Measurements from ENCODE around the gene E2F1.
"Not testable (repeated sequence)": the region's sequence is repeated elsewhere in the genome, so short reads cannot be mapped to it uniquely, and the experiment has no call there.

The E2F1 gene

DNA sequence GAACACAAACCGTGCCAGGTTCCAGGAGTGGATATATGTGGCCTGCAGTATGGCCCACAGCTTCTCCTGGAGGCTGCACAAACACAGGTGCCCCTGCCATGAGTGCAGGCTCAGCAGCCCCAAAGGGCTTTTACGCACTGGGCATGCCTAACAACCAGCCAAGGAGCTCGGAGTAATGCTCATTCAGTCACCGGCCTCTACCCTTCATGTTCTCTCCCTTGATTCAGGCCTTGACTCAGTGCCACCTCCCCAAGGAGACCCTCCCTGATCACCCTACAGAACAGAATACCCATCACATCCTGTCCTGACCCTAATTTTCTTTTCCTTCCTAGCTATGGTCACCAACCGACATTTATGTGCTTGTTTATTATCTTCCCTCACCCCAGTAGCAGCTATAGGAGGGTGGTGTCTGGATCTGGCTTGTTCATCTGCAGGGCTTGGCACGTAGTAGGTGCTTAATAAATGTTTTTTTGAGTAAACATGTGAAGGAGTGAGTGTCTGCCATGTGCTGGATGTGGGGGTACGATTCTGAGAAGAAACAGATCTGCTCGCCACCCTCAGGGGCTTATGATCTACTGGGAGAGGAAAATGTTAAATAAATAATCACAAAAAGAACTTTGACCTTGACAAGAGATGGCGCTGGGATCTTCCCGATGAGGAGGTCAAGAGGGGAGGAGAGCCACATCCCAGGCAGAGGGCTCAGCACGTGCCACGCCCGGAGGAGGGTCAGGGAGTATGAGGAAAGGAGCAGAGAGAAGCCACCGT, 24.7 kb upstream of the E2F1 start:
- DNase-seq = no peak

DNA sequence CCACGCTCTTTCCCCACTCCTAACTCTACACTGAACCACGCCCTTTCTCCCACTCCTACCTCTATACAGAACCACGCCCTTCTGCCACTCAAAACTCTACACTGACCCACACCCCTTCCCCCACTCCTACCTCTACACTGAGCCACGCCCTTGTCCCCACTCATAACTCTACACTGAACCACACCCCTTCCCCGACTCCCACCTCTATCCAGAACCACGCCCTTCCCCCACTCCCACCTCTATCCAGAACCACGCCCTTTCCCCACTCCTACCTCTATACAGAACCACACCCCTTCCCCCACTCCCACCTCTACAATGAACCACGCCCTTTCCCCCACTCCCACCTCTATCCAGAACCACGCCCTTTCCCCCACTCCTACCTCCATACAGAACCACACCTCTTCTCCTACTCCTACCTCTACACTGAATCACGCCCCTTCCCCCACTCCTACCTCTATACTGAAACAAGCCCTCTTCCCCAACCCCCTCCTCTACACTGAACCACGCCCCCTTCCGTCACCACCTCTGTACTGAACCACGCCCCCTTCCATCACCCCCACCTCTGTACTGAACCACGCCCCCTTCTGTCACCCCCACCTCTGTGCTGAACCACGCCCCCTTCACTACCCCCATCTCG, 23.8 kb upstream of the E2F1 start:
- no peak for DNase-seq

DNA sequence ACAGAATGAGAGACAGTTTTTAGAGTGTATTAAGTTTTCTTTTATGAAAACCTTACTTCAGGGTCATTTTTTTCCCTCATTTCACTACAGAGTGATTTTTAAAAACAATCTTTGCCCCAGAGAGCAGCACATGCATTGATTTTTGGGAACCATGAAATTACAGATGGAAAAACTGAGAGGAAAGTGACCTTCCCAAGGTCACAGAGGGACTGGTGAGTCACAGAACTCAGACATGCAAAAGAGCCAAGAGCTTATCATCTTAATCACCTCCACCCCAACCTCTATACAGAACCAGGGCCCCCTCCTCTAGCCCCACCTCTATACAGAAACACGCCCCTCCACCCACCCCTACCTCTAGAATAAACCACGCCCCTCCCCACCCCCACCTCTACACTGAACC, 23.2 kb upstream of the E2F1 start:
- no peak for DNase-seq

DNA sequence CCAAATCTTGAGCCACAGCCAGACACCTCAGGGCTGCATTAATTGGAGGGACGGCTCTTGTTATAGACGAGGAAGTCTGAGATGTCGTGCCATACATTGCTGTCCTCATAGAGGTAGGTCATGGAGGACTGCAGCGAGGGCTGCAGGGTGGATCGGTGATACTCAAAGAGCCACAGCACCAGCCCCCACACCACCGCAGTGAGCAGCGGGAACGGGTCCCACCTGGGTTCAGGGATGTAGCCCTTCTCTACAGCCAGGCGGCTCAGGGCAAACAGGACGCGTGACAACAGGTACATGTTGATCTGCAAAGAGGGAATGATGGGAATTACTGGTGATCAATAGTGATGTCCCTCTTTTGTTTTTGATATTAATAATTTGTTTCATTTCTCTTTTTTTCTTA, 21.5 kb upstream of the E2F1 start:
- no peak for DNase-seq

DNA sequence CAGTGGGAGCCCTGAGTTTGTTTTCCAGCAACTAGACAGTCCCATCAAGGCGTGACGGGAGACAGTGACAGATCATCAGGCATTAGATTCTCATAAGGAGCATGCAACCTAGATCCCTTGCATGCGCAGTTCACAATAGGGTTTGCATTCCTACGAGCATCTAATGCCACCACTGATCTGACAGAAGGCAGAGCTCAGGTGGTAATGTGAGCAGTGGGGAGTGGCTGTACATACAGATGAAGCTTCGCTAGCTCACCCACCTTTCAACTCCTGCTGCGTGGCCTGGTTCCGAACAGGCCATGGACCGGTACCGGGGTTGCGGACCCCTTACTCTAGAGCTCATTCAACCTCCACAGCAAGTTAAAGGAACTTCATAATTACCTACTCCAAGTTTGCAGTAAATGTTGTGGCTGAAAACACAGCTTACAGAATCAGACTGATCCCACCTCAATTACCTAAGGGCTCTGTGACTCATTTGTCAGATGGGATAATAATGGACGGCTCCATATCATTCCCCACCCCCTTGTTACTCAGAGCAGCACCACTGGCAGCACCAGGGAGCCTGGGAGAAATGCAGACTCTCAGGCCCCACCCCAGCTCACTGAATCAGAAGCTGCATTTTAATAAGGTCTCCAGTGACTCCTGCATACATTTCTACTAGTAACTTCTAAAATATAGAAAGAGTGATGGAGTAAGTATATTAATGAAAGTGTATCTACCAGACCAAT, 18.2 kb upstream of the E2F1 start:
- DNase-seq = no peak

DNA sequence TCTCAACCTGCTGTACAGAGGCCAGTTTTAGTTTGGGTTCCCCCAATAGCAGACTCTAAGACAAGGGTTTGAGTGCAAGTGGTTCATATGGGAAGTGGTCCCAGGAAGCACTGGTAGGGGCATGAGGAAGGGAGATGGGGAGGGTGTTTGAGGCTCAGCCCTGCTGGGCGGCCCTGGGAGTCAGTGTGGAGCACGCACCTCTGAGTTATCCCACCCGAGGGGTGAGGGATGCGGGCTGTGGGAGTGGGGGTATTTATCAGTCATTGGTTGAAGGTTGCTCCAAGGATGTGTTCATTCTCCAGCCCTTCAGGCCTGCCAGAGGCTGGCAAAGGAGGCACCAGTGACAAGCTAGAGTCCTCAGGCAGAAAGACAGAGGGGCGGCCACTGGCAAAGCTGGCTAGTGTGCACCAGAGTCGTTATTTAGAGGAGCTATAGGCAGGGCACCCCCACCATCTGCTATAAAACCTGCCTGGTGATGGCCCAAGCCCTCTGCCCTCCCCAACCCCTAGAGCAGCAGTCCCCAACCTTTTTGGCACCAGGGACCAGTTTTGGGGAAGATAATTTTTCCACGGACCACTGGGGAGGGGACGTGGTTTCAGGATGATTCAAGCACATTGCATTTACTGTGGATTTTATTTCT, 17.4 kb upstream of the E2F1 start:
- DNase-seq = no peak

DNA sequence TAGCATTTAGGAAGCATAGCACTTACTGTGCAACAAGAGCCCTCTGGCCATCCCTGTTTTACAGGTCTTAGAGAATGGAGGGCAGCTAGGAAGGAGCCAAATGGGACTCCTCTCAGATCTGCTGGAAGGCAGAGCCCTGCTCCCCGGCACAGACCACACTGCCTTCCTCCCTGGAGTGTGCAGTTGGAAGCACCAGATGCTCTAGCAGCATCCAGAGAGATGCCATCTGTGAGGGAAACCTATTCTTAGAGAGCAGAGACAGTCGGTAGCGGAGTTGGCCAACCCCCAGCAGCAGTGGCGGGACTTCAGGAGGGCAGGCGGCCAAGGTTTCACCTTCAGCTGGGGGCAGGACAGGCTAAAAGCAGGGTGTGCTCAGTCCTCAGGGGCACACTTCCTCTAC, 16.7 kb upstream of the E2F1 start:
- no peak for DNase-seq

DNA sequence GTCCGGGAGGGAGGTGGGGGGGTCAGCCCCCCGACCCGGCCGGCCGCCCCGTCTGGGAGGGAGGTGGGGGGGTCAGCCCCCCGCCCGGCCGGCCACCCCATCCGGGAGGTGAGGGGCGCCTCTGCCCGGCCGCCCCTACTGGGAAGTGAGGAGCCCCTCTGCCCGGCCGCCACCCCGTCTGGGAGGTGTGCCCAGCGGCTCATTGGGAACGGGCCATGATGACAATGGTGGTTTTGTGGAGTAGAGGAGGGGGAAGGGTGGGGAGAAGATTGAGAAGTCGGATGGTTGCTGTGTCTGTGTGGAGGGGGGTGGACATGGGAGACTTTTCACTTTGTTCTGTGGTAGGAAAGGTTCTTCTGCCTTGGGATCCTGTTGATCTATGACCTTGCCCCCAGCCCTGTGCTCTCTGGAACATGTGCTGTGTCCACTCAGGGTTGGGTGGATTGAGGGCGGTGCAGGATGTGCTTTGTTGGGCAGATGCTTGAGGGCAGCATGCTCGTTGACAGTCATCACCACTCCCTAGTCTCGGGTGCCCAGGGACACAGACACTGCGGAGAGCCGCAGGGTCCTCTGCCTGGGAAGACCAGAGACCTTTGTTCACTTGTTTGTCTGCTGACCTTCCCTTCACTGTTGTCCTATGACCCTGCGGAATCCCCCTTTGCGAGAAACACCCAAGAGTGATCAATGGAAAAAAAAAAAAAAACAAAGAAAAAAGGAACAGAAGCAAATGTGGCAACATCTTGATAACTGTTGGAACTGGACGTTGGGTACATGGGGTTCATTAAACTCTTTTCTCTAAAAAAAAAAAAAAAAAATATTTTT, 15.7 kb upstream of the E2F1 start:
- no peak for DNase-seq

DNA sequence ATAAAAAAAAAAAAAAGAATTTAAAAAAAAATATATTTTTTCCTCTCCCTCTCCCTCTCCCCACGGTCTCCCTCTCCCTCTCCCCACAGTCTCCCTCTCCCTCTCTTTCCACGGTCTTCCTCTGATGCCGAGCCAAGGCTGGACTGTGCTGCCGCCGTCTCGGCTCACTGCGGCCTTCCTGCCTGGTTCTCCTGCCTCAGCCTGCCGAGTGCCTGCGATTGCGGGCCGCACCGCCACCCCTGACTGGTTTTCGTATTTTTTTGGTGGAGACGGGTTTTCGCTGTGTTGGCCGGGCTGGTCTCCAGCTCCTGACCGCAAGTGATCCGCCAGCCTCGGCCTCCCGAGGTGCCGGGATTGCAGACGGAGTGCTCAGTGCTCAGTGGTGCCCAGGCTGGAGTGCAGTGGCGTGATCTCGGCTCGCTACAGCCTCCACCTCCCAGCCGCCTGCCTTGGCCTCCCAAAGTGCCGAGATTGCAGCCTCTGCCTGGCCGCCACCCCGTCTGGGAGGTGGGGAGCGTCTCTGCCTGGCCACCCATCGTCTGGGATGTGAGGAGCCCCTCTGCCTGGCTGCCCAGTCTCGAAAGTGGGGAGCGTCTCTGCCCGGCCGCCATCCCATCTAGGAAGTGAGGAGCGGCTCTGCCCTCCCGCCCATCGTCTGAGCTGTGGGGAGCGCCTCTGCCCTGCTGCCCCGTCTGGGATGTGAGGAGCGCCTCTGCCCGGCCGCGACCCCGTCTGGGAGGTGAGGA, 14.7 kb upstream of the E2F1 start:
- DNase-seq = not testable (repeated sequence)

DNA sequence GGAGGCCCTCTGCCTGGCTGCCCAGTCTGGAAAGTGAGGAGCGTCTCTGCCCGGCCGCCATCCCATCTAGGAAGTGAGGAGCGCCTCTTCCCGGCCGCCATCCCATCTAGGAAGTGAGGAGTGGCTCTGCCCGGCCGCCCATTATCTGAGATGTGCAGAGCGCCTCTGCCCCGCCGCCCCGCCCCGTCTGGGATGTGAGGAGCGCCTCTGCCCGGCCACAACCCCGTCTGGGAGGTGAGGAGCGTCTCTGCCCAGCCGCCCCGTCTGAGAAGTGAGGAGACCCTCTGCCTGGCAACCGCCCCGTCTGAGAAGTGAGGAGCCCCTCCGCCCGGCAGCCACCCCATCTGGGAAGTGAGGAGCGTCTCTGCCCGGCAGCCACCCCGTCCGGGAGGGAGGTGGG, 12.8 kb upstream of the E2F1 start:
- not testable (repeated sequence) for DNase-seq

DNA sequence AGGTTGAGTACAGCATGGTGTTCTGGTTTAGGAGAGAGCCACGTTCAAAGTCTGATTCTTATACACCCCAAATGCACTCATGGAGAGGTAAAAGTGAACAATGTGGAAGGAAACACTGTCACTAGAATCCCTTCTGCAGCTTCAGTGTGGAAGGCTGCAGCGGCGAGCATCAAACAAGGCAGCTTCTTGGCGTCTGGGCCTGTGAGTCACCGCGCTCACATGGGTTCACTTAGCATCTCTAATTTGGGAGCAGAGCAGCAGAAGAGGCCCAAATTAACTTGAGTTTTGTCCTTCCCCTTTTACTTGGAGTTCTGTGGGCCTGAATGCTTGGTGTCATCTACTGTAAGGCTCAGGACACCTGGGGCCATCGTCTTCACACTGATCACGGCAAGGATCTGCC, 10.9 kb upstream of the E2F1 start:
- no peak for DNase-seq

DNA sequence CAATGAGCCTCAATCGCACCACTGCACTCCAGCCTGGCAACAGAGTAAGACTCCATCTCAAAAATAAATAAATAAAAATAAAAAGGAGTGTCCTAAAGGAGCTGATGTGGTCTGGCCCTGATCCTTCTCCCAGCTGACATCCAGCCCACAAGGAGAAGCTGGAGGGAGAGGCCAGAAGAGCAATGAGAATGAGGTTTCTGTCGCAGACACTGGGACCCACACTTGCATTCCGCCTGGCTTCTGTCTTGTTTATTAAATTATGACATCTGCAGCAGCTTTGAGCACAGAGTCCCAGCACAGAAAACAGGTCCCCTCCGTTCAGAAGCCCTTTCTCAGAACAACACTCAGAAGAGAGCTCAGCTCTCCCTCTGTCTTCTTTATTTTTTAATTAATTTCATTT, 10.3 kb upstream of the E2F1 start:
- no peak for DNase-seq

DNA sequence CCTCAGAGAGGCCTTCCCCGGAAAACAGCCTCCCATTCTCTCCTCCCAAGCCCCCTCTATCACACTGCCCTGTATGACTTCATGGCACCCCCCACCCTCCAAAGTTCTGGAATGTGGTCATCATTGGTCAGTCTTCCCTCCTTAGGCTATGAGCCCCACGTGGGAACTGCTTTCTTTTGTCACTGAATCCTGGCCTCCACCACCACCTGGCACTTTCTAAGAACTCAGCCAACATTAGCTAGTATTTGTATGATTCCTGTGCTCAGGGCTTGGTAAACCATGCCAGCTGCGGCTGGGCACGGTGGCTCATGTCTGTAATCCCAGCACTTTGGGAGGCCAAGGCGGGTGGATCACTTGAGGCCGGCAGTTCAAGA, 8.4 kb upstream of the E2F1 start:
- no peak for DNase-seq

DNA sequence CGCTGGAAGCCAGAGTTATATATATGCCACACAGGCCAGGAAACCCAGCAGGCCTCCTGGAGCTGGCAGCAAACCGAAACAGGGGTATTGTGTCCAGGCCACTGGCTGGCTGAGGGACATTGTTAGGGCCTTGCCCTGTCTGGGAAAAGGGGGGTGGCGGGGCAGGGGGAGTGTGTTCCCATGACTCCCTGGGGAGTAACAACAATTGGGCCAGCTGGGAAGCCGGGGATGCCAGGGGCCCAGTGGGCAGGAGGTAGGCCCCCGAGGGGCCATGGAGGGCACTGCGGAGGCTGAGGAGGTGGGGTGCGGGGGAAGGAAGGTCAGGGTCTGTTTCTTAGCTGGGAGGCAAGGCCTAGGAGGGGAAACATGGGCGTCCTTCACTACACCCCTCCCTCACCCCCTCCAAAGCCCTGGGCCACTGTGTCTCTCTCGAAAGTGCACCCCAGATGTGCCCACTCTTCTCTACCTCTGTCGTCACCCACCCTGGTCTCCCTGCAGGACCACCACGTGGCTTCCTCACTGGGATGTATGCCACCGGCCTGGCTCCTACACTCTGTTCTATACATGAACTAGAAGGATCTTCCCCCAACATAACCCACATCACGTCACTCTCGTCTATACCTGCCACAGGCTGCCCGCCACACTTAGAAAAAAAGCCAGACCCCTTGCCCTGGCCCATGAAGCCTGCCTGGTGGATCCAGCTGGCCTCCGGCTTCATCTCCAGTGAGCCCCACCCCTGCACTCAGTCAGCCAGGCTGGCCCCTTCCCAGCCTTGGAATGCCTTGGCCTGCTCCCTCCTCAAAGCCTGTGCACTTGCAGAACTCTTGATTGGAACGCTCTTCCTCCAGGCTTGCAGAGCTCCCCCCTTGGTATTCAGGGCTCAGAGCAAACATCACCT, 7.8 kb upstream of the E2F1 start:
- DNase-seq = no peak

DNA sequence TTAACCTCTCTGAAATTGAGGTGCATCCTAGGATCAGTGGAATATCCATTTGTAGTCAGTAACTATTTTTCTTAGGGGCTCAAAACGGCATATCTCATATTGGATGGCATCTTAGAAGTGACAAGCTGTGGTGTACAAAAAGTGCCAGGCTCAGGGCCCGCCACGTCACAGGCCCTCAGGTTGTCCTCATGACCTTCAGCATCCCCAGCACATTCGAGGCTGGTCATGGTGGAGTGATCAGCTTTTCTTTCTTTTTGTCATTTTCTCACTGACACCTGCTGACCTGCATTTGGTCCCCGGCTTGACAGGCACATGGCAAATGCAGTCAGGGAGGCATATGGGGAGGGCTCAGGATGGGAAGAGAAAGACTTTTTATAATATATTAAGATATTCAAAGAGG, 7.1 kb upstream of the E2F1 start:
- no peak for DNase-seq

DNA sequence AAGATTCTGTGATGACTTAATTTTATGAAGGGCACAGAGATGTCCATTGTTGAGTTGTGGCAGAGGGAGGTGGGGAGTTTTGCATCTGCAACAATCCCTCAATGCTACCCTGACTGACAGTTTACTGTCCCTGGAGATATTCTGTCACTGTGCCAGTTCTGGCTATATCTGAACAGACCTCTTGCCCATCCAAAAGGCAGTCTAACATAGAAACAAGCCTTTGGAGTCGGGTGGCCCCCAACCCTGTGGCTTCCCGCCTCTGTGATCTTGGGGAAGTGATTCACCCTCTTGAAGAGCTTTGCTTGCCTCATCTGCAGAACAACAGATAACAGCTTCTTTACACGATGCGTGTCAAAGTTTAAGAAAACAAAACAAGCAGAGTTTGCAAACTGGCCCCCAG, 3.8 kb upstream of the E2F1 start:
- no peak for DNase-seq

DNA sequence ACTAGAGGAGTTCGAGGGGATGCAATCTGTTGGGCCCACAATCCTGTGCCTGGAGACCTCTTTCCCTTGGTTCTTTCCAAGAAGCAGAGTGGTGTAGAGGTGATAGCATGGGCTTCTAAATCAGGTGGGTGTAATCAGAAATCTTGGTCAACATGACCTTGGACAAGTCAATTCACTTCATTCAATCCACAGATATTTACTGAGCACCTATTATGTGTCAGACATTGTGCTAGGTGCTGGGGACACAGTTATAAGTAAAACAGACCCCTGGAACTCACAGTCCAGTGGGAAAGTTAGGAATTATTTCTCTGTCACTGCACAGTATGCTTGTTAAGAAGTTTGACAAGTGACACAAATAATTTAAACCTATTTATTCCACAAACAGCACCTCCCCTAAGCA, 3.3 kb upstream of the E2F1 start:
- no peak for DNase-seq

DNA sequence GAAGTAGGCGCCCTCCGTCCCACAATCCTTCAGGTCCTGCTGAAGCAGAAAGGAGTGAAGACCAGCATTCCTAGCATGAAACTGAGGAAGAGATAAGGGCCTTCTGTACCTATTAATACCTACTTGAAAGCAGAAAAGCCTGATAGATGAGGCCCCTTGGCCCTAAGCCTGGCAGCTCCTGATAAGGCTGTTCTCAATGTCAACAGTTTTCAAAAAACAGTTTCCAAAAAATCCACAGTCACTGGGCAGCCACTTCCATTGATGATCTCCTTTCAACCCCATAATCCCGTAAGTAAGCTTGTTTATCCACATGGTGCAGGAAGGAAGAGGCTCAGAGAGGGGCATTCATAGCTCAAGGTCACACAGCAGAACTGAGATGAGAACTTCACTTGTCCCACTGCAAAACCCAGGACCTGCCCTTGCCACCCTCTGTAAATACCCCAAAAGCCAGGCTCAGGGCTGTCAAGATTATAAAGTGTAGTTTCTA, 2.8 kb upstream of the E2F1 start:
- no peak for DNase-seq

DNA sequence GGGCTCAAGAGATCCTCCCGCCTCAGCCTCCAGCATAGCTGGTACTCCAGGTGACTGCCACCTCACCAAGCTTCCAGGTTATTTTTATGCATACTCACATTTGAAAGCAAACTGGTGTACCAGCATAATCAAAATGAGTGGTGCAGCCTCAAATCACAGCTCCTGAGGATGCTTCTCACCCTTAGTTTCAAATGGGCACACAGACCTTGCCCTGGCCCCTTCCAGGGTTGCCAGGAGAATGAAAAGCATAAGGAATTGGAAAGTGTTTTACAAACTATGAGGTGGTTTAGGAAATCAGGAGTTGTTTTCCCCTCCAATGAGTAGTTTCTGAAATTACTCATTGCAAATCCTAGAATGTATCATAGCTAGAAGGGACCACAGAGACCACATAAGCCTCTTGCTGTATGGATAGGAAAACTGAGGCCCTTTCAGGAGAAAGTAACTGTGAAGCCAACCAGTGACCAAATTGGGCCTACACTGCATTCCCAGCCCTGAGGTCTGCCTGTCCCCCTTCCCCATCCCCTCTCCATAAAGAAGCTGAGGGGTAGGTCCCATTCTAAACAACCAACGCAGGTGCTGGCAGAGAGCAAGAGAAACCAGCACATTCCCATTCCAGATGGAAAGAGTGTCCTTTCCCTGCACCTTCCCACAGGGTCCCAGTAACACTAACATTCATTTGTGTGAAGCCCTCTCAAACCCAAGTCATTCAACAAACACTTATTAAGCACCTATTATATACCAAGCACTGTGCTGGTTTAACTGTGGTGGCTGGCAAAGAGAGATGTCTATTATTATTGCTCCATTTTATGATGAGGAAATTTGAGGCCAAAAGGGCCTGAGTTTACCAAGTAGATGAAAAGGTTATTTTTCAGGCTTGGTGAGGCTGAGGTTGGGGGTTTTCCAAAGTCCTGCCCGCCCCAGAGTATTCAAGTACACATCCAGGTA, 2.1 kb upstream of the E2F1 start:
- DNase-seq = no peak

Measured in NCI-H1417 treated with DMSO at 0.1 percent for 48 hours (cell line).